Measurements from ENCODE around the gene CEMIP.

CEMIP gene

DNA sequence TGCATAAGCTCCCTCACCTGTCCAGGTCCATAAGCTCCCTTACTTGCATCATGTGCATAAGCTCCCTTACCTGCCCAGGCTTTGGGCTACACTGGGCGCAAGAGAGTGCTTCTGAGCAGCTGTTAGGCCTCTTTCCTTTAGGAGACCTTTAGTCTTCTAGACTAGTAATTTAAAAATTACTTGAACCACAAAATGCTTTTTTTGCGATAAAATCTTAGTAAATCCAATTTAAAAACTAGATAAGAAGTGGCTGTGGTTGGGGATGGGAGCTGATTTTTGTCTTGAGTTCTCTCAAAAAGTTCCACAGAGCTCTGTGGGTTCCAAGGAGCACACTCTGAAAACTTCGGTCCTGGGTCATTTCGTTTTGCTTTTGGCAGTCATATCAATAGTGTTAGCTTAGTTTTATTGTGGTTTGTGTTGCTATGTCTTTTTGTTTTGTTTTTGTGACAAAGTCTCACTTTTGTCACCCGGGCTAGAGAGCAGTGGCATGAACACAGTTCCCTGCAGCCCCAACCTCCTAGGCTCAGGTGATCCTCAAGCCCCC is 6.7 kb downstream of the CEMIP start:
- no peak for DNase-seq

DNA sequence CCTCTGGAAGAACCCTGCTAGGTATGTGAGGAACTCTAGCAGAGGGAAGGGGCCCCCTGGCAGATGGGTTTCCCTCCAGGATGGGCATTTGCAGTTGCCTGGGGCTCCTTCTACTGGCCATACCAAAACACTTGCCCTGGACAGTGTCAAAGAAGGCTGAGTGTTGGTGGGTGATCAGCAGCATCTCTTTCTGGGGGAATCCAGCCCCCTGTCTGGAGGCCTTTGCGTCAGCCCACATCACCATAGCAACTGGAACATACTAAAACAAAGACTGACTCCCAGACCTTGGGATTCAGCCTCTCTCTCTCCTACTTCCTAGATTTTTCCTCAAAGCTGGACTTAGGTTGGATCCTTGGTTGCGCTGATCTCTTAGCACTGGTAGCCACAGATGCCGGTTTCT is 8.1 kb downstream of the CEMIP start:
- no peak for DNase-seq

DNA sequence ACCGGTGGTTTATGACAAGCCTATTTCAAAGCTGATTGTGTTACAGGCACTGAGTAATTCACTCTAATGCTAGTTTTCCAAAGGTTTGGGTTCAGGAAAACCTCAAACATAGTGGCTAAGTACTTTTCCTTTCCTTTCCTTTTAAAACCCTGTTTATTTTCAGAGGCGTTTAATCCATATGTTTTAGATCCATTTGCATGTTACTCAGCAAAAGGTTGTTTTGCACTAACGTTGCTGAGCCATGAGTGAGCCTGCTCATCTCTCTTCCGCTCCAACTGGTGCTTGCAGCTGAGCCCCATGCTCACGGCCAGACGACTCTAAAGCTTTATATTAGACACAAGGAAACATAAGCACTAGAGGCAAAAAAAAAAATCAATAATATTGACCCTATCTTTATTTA is 9.4 kb downstream of the CEMIP start:
- no peak for DNase-seq

DNA sequence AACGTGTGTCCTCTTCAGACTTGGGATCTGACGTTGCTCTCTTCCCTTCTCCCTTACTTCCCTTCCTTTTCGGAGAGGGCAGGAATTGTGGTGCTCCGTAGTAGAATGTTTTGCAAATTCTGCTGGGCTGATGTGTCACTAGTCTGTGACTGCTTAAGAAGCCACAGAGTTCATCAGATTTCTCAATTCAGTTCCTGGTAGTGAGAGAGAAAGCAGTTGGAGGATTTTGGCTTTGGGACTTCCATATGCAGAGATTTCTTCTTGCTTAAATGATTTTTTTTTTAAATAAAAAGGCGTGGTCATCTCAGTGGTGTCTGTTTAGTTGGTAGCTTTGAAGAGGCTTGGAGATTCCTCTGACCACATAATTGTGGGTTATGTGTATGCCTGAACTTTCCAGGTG is 10.1 kb downstream of the CEMIP start:
- no peak for DNase-seq

DNA sequence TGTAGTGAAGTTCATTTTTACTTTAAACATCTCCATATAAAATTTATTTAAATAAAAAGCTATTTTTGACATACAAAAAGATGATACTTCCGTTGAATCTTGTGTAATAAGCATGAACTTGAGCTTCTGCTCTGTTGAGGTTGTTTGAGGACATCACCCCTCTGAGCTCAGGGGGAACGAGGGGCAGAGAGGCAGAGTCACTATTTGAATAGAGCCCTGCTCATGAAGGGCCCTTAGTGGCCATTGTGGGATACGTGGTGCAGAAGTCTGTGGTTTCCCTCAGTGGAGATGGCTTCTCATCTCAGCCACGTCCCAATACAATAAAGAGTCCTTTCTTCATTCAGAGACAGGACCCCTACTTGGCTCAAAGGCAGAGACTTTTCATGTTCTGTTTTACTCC is 10.6 kb downstream of the CEMIP start:
- DNase-seq = no peak

DNA sequence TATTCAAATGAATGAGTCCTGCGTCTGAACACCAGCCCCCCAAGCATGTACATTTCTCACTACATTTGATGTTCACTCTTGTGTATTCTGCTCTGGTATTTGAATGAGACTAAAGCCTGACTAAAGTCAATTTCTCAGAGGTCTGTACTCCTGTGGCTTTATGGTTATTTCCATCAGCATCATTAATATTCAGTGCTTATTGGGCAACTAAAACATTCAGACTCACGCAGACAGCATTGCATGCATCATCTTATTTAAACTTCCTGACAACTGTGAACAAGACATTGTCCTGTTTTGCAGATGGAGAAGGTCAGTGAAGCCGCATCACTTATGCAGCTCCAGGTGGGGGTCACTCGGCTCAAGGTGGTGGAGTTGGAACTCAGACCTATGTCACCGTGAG is 11.1 kb downstream of the CEMIP start:
- DNase-seq = no peak

DNA sequence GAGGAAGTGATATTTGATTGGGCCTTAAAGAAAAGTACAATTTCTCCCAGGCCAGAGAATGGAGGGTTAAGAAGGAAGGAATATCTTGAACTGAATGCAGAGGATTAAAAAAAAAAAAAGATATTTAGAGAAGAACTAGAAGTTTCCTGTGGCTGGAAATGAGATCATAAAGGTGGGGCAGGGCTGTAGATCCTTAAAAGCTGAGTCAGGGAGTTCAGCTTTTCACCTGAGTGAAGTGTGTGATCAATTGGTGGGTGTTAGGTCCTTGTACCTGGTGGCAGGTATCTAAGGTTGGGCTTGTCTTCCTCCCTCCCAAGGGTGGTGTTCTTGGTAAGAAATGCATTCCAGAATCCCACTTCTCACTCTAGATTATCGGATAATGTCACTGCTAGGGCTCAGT is 11.8 kb downstream of the CEMIP start:
- no peak for DNase-seq

DNA sequence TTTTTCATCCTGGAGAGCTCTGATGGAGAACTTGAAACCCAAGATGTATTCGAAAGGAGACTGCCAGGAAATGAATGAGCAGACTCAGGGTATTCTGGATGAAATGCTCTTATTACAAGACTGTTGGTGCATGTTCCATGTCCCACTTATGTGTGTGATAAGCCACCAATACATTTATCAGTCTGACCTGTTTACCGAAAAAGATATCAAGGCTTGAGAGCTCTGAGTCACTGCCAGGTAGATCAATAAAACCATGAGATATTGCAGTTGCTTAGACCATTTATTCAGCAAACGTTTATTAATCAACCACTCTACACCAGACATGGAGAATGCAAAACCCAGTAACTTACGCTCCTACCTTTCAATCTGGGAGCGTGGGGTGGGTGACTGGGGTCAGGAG is 17.2 kb downstream of the CEMIP start:
- DNase-seq = no peak

DNA sequence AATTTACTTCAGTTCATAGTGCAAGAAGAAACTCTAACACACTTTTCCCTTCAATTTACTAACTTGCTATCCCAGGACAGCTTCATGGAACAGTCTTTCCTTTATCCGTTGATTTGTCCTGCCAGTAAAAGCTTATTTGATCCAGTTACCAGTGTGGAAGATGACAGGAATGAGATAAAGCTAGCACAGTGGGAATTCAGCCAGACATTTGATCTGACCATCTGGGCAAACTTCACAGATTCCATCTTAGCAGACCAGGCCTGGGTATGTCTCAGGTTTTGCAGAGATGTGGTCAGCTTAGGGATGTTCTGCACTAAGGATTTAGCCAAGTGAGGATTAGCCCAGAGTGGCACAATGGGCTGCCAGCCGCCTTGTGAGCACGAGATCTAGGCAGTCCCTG is 19.7 kb downstream of the CEMIP start:
- DNase-seq = no peak

DNA sequence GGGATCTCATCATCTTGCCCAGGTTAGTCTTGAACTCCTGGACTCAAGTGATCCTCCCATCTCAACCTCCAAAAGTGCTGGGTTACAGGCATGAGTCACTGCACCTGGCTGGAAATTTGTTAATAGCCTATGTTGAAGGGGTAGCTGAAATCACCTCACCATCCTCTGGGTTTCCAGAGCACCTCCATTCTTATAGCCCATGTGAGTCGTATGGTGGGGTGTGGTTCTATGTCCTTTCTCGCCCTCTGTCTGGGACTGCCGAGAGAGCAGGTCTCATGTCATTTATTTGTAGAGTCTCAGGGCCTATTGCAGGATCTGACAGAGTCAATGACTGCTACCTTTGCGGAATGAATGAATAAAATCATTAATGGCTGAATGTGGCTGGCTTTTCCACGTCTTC is 20.9 kb downstream of the CEMIP start:
- DNase-seq = no peak

DNA sequence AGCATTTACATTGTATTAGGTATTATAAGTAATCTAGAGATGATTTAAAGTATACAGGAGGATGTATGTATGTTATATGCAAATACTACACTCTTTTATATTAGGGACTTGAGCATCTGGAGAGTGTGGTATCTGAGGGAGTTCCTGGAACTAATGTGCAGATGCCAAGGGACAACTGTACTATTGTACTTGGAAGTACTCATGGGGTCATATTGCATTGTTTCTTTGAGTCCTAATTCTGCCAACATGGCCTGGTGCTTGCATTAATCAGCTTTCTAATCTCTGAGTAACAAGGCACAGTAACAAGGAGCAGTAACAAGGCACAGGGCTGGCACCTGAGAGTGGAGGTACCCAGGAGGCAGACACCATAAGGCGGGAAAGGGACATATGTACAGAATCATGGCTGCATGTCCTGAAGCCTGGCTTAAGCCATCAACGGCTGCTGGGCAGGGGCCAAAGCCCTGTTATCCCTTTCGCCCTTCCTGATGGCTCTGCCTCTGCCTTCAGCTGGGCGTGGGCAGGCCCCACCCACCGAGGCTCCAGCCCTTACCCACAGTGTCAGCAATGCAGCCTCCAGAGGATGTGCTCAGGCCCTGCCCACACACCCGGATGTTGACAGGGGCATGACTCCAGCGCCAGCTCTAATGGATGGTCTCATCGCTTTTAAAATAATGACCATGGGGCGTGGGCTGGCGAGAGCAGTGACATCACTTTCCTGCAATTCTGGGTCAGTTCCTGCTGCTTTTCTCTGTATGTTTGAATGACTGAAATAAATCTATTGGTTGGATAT is 22.9 kb downstream of the CEMIP start:
- DNase-seq = no peak

DNA sequence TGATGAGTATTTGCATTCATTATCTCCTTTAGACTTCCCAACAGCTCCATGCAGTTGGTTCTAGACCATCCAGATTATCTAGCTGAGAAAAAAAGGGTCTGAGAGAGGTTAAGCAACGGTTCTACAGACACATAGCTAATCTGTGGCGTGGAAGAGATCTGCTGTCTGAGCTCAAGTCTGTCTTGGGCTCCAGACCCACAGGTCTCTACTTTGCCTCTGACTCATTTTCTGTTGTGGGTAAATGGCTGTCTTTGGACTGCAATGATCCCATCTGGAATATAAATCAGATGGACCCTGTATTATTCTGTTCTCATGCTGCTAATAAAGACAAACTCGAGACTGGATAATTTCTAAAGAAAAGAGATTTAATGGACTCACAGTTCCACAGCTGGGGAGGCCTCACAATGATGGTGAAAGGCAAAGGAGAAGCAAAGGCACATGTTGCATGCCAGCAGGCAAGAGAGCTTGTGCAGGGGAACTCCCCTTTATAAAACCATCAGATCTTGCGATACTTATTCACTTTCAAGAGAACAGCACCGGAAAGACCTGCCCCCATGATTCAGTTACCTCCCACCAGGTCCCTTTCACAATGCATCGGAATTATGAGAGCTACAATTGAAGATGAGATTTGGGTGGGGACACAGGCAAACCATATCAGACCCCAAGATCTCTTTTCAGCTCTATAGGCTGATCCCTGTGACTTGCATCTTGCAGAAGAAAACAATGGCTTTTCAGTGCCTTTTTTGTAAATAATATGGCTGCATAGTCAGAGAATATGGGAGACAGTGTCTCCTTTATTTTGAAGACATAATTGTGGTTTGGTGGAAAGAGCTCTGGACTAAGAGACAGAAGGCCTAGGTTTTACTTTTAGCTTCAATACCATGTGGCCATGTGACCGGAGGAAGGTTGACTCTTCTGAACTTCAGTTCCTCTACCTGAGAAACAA is 24.7 kb downstream of the CEMIP start:
- DNase-seq = no peak

DNA sequence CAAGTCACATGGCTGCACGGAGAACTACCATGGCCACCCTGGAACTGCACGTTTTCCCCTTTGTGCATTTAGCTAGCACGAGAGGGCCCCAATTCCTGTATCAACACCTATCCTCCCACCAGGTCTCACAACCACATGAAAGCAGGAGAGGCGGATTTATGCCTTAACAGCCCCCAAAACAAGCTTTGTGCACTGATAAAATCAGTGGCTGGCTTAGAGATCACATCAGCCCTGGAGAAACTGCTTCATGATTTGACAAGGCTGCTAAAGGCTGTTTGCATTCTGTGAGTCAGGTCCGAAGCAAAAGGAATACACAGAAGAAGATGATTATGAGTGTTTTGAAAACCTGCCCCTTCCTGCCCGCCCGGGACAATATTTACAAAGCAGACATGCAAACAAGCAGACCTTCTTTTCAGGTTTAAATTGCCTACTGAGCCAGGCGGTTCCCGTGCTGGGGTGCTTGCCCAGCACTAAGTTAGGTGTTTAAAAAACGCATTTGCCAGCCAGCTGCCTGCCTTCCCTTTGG is 25.9 kb downstream of the CEMIP start:
- DNase-seq = peak; percentile 90

DNA sequence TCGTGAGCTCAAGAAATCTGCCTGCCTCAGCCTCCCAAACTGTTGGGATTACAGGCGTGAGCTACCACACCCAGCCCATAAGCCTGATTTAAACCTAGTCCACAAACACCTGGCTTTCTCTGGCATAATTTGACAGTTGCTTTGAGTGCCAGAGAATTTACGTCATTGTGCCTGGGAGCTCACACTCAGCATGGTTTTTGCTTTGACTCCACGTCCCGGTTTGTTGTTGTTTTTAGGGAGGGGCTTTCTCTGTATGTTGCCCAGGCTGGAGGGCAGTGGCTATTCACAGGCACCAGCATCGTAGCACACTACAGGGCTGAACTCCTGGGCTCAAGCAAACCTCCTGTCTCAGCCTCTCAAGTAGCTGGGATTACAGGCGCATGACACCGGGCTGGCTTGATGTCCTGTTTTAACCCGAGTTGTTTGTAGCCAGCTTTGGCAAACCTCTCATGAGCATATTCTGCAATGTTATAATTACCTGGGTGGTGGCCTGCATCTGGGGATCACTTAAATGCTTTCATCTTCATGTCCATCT is 32.7 kb downstream of the CEMIP start:
- no peak for DNase-seq

DNA sequence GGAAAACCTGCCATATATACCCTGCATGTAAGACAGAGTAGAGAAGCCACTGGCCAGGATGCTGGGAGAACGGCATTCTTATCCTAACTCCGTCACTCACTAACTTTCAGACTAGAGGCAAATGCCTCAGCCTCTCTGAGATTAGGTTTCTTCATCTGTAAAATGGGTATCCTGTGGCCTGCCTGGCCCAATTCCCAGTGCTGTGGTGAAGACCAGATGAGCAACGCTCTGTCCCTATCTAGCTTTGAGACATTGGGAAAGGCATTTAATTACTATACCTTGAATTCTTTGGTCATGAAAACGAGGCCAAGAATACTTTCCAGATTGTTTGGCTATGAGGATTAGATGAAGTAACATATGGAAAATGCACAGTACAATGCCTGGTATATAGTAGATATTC is 35.9 kb downstream of the CEMIP start:
- DNase-seq = no peak

DNA sequence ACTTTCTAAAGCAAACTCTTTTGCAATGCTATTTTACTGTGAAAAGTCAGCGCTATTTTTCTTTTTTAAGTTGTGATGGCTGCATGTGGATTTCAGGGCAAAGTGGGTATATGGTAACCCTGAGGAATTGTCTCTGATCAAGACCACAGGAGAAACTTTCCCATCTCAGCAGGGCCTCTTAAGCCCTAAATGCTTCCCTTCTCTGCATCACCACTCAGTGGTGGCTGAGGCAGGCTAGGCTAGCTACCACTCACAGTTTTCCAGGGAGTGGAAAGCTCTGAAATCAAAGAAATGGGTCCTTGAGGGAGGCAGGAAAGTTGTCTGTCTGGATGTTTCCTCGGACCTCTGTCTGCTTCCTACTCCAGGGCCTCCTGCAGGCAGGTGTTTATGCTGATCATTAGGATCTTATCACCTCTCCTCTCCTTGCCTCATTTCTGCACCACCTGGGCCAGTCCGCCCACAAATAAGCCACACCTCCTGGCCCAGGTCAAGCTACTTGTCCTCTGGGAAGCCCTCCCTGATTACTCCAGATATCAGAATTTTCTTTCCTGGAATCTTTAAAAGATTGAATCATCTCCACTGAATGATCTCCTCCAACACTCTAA is 37.0 kb downstream of the CEMIP start:
- DNase-seq = peak; percentile 73

DNA sequence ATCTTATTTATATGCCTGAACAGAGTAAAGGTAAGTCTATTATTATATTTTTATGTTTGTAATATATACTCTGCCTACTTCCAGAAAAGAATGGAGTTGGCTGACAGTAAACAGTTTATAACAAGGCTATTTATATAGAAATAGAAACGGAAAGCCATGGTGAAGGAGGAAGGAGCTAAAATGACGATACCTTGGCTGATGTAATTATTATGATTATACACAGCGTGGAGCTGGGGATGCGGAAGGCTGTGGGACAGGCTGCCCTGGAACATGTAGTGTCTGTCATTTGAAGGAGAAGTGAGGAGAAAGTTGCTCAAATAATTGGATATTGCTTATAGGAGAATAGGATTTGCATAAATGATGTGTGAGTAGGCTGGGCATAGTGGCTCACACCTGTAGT is 37.8 kb downstream of the CEMIP start:
- DNase-seq = peak; percentile 65

DNA sequence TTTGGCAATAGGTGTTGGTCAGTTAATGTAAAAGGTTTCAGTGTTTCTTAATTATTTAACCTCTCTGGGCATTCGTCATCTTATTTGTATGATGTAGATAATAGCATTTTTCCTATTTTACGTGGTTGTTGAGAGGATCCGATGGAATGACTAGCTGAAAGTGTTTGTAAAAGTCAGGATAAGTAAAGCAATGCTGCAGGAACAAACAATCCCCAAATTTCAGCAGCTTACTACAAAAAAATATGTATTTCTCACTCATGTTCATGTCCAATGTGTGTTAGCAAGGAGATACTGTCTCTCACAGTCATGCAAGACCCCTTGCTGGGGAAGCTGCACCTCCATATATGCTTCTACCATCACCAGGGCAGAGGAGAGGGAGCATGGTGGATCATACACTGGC is 38.7 kb downstream of the CEMIP start:
- no peak for DNase-seq

DNA sequence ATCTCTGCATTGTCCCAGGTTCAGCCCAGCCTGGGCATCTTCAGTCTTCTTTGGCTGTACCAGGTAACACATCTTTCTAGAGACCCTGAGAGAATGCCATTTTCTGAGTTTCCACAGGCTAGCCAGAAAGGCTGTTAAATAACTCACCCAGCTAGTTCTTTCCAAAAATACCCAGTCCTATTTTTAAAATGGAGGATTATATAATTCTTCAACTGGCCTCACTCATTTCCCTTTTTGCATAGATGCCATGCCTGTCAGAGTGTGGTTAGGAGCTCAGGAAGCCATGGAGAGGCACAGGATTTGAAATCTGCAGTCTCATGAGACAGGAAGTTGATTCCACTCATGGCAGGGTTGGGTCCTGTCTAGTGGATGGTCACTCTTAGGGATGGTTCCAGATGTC is 39.8 kb downstream of the CEMIP start:
- DNase-seq = peak; percentile 13

DNA sequence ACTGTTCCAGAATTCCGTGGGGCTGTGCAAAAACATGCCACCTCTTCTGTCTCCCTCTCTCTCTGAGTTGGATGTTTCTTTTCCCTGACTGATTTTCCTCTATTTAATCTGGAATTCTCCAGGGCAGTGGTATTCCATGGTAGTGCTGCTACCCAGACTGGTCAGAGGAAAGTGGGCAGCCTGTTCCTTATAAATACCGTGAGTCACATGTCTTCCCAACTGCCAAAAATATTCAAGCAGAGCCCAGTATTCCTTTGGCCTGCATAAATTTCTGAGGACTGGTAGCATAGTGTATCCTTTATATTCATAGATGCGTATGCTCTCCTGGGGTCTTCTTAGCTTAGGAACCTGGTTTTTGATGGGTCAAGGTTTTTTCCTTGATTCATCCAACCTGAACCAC is 40.9 kb downstream of the CEMIP start:
- DNase-seq = no peak

DNA sequence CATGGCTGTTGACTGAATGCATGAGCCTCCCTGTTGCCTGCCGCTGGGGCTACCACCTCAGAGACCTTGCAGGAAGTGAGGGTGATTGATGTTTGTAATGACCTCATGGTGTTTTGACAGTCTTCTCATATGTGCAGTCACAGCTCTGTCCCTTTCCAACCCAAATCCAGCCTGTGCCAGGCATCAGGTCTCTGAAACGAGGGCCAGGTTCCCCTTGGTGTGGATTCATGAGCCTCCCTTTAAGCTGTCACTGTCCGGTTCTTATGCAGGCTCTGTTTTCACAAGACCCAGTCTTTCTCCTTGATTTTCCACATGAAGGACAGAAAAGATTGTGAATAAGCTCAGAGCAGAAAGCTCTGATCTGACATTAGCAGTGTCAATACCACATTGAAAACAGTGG is 43.1 kb downstream of the CEMIP start:
- DNase-seq = peak; percentile 61

DNA sequence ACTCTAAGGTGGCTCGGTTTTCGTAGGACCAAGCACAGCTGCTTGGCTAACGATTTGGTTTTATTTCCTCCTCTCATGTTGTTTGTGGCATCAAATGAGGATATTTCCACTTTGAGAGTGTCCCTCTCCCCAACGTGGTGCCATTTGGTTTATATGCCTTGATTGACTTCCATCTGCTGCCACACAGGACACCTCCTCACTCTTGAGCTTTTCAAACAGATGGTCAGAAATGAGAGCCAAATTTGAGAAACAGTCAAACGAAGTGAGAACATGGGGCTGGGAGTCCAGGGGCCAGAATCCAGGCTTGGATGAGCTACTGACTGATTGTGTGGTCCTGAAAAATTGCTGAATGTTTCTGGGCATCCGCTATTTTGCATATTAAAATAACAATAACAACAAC is 43.5 kb downstream of the CEMIP start:
- no peak for DNase-seq

DNA sequence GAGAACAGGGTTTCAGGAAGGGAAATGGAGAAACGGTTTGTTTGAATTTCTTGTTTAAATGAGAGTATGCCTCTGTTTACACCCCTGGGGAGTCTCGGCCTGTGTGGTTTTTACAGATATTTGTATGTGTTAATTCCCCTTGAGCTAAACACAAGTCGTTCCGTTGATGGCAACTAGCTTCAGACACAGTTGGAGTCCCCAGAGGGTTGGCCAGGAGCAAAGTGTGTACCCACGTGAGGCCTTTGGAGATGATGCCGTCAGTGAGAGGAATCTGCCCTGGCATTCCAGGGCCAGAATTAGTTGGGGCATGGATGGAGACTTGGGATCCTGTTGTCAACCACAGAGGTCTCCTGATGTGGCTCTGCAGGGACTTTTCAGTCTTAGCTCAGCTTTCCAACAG is 44.0 kb downstream of the CEMIP start:
- DNase-seq = no peak
